Sigmoid colon (tissue), 7 donors: Measurements from ENCODE around the gene KCNJ14. TPM values are rescaled to one million over a fixed set of nuclear protein-coding genes. Genes with fewer than 3 reads are reported as not detected.

ENCODE experiments used
- DNase-seq: peaks from one replicate; pipeline ENCODE4 v3.0.0-alpha.2; 2019
- H3K27ac ChIP-seq, 4 donors: fragments of 200-600 bp; sonication (generic); one replicate each; pipeline ENCODE4 v1.5.1; 2016 to 2019; ENCODE audit warnings: mild to moderate bottlenecking in 1 of 4
- H3K27me3 ChIP-seq, 3 donors: fragments of 200-600 bp; sonication (generic); one replicate each; pipeline ENCODE4 v1.5.1; 2019; ENCODE audit warnings: mild to moderate bottlenecking in 1 of 3
- H3K36me3 ChIP-seq, 4 donors: fragments of 200-600 bp; sonication (generic); one replicate each; pipeline ENCODE4 v1.5.1; 2016 to 2019
- H3K4me1 ChIP-seq, 4 donors: fragments of 200-600 bp; sonication (generic); one replicate each; pipeline ENCODE4 v1.5.1; 2017 to 2019
- H3K4me3 ChIP-seq, 4 donors: fragments of 200-600 bp; sonication (generic); one replicate each; pipeline ENCODE4 v1.5.1; 2017 to 2019; ENCODE audit warnings: mild to moderate bottlenecking in 2 of 4, moderate library complexity in 1 of 4
- H3K9me3 ChIP-seq, 4 donors: fragments of 200-600 bp in 3 of 4; sonication (generic) in 3 of 4; one replicate each; pipeline versions ENCODE4 v1.5.1 to v1.6.1; 2013 to 2019
- EP300 ChIP-seq, 4 donors: sonication (generic); formaldehyde crosslinking; IDR thresholded peaks; one replicate each; pipeline ENCODE4 v1.6.1; 2017; ENCODE audit warnings: antibody characterized with exemption in 4 of 4
- POLR2A ChIP-seq, 2 donors: fragments of 450-650 bp; IDR thresholded peaks; one replicate each; pipeline ENCODE4 v1.6.1; 2016; ENCODE audit warnings: antibody characterized with exemption in 2 of 2, mild to moderate bottlenecking in 2 of 2, moderate library complexity in 2 of 2
- POLR2AphosphoS5 ChIP-seq, 4 donors: sonication (generic); formaldehyde crosslinking; IDR thresholded peaks; one replicate each; pipeline ENCODE4 v1.6.1; 2017; ENCODE audit warnings: antibody characterized with exemption in 4 of 4
- WGBS, 2 donors: extraction: QIAGEN DNeasy Blood & Tissue Kit; methylation state at CpG; one replicate each; pipeline ENCODE4 v1.1.7; 2013; 5-methylcytosine and 5-hydroxymethylcytosine counted together
- intact Hi-C: fragments of 100-400 bp; cut with DNase I; formaldehyde crosslinking; loops from one replicate; pipeline ENCODE4 v1.15.1; 2023
- polyA plus RNA-seq, 3 donors: library from polyadenylated mRNA; stranded (reverse); fragments of 200-250 nt; gene quantifications; one replicate each; pipeline ENCODE4 v1.2.3, GENCODE V29; 2013
- total RNA-seq, 4 donors: library from RNA; depleted of rRNA; stranded (reverse); fragments of >200 nt; gene quantifications; one replicate each; pipeline ENCODE4 v1.1.0, GENCODE V29; 2016
- TF ChIP-seq, protein P1 (sequence below), 4 experiments: fragments of 450-650 bp in 3 of 4; fragments of 200-600 bp in 1 of 4; IDR thresholded peaks; one replicate each; pipeline ENCODE4 v1.5.1; 2016 to 2019; ENCODE audit warnings: antibody characterized with exemption in 4 of 4, mild to moderate bottlenecking in 3 of 4, moderate library complexity in 2 of 4
- donor health status: healthy with polysubstance abuse.
- donor health status: Bipolar disorder and iron deficiency.
- donor health status: healthy.

The KCNJ14 gene
- total and polyA plus RNA-seq, 7 donors = under 0.01 to 1.4 (median 0.44) TPM; not detected in 1

DNA sequence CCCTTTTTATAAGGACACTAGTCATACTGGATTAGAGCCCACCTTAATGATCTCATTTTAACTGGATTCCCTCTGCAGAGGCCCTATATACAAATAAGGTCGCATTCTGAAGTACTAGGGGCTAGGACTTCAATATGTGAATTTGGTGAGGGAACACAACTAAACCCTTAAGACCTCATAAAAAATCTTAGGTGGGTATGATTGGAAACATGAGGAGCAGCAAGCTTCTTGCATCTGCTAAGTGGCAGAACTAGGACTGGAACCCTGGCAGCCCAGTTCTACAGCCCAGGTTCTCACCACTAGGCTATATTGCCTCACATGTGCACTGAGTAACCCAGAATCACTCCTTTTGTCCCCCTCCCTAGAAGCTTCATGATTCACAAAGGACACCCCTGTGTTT, 26.7 kb upstream of the KCNJ14 start:
- Histone ChIP-seq H3K27ac (no peak overlapping the region), H3K27me3 (no peaks in the 10 kb centered on the region), H3K4me1 (no peaks in the 10 kb centered on the region), H3K36me3 (no peaks in the 10 kb centered on the region), H3K9me3 (no peaks in the 10 kb centered on the region), H3K4me3 (no peak overlapping the region)
- WGBS, 2 donors = 87 to 93% methylated on average over 1 of the region's 1 CpG
- intact Hi-C loops = no loop called here
- TF ChIP-seq, protein P1, sequence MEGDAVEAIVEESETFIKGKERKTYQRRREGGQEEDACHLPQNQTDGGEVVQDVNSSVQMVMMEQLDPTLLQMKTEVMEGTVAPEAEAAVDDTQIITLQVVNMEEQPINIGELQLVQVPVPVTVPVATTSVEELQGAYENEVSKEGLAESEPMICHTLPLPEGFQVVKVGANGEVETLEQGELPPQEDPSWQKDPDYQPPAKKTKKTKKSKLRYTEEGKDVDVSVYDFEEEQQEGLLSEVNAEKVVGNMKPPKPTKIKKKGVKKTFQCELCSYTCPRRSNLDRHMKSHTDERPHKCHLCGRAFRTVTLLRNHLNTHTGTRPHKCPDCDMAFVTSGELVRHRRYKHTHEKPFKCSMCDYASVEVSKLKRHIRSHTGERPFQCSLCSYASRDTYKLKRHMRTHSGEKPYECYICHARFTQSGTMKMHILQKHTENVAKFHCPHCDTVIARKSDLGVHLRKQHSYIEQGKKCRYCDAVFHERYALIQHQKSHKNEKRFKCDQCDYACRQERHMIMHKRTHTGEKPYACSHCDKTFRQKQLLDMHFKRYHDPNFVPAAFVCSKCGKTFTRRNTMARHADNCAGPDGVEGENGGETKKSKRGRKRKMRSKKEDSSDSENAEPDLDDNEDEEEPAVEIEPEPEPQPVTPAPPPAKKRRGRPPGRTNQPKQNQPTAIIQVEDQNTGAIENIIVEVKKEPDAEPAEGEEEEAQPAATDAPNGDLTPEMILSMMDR (IDR thresholded peaks at IDR 0.05) = no peak
- no peak for DNase-seq

DNA sequence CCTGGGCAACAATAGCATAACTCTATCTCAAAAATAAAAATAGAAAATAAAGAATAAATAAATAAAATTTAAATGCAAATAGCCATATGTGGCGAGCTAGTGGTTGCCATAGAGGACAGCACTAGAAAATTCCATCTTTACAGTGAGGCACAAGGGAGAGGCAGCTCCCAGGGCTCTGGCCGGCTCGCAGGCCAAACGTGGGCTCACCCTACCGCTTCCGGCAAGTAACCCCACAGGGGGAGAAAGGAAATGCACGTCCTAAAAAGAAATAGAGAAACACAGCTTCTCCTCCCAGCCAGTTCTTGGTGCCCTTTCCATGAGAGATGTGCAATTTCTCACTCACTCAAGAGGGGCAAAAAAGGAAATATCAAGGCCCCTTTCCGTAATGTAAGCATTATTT, 22.0 kb upstream of the KCNJ14 start:
- no peak for DNase-seq
- 67 to 83% methylated on average over 8 of the region's 8 CpGs for WGBS, 2 donors

DNA sequence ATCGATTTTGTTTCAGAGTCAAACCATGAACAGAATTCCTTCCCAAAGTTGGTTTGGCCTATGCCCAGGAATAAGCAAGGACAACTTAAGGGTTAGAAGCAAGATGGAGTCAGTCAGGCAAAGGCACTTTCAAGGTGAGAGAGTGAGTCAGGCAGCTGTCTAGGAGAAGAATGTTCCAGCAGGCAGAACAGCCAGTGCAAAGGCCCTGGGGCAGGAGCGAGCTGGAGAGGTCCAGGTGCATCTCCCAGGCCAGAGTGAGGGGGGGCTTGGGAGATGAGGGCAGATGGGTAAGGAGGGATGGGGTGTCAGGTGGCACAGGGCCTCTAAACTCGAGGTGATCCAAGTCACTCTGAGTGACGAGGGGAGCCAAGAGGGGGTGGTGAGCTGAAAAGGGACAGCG, 18.8 kb upstream of the KCNJ14 start:
- Histone ChIP-seq H3K27me3 (peaks cover 4 to 50% (median 8%) of the 10 kb centered on the region in 3 donors), H3K36me3 (no peaks in the 10 kb centered on the region), H3K4me1 (no peaks in the 10 kb centered on the region), H3K9me3 (no peaks in the 10 kb centered on the region), H3K4me3 (no peak overlapping the region), H3K27ac (no peak overlapping the region)
- WGBS, 2 donors = 80 to 83% methylated on average over 5 of the region's 5 CpGs
- DNase-seq = no peak
- TF ChIP-seq, protein P1 (IDR thresholded peaks at IDR 0.05) = no peak
- no peak for TF ChIP-seq POLR2AphosphoS5 (IDR thresholded peaks at IDR 0.05)
- TF ChIP-seq EP300 (IDR thresholded peaks at IDR 0.05) = no peak
- no peak for TF ChIP-seq POLR2A (IDR thresholded peaks at IDR 0.05)
- intact Hi-C loops = no loop called here

More for the DNA sequence above, 22.0 kb upstream of the KCNJ14 start:
- H3K27me3 ChIP-seq = peaks cover 0 to 18% (median 0%) of the 10 kb centered on the region in 3 donors
- no peak overlapping the region for H3K27ac ChIP-seq
- no peak overlapping the region for H3K4me3 ChIP-seq
- no peaks in the 10 kb centered on the region for H3K9me3 ChIP-seq
- intact Hi-C loops = no loop called here
- TF ChIP-seq POLR2AphosphoS5 (IDR thresholded peaks at IDR 0.05) (no peak), POLR2A (IDR thresholded peaks at IDR 0.05) (no peak), EP300 (IDR thresholded peaks at IDR 0.05) (no peak)
- TF ChIP-seq, protein P1 (IDR thresholded peaks at IDR 0.05) = no peak
- H3K36me3 ChIP-seq = no peaks in the 10 kb centered on the region
- no peaks in the 10 kb centered on the region for H3K4me1 ChIP-seq

- WGBS, 2 donors = 94% methylated on average over 20 of the region's 20 CpGs
- intact Hi-C loops = loop anchor here (5.0 kb wide), 1 partner anchor 39 kb away; no protein-coding TSS in a partner anchor
- H3K36me3 ChIP-seq = no peaks in the 10 kb centered on the region
- H3K4me3 ChIP-seq = no peak overlapping the region
- H3K27ac ChIP-seq = no peak overlapping the region
- H3K27me3 ChIP-seq = peaks cover 23 to 73% (median 27%) of the 10 kb centered on the region in 3 donors
- TF ChIP-seq, protein P1 (IDR thresholded peaks at IDR 0.05) = no peak
- TF ChIP-seq POLR2A (IDR thresholded peaks at IDR 0.05) (no peak), POLR2AphosphoS5 (IDR thresholded peaks at IDR 0.05) (no peak), EP300 (IDR thresholded peaks at IDR 0.05) (no peak)
- no peak for DNase-seq
- H3K4me1 ChIP-seq = peaks cover 0 to 26% (median 23%) of the 10 kb centered on the region in 4 donors
- H3K9me3 ChIP-seq = no peaks in the 10 kb centered on the region
Observed at GRCh38 chr19:48441360-48442050, 13.9 kb upstream of the KCNJ14 start.
